MG63 (cell line): ENCODE results near the gene CDH23. TPM values are rescaled to one million over a fixed set of nuclear protein-coding genes. Genes with fewer than 3 reads are reported as not detected.

ENCODE experiments used
- DNase-seq: peaks from one replicate; pipeline ENCODE4 v3.0.0-alpha.2; 2020
- H3K27me3 ChIP-seq: fragments of 250-450 bp; sonication (Bioruptor Pico); 2 replicates; pipeline ENCODE4 v1.5.1; 2020; ENCODE audit warnings: mild to moderate bottlenecking, moderate library complexity
- H3K36me3 ChIP-seq: fragments of 250-450 bp; sonication (Bioruptor Pico); 2 replicates; pipeline ENCODE4 v1.5.1; 2020; ENCODE audit warnings: mild to moderate bottlenecking, moderate library complexity
- H3K4me3 ChIP-seq: fragments of 250-450 bp; sonication (Bioruptor Pico); 2 replicates; pipeline ENCODE4 v1.5.1; 2020; ENCODE audit warnings: mild to moderate bottlenecking, moderate library complexity
- H3K9me3 ChIP-seq: fragments of 250-450 bp; sonication (Bioruptor Pico); 2 replicates; pipeline ENCODE4 v1.5.1; 2020; ENCODE audit warnings: mild to moderate bottlenecking, moderate library complexity
- total RNA-seq: library from RNA; depleted of rRNA; stranded (reverse); fragments of >200 nt; shearing (Covaris generic); gene quantifications from 2 replicates; pipeline ENCODE4 v1.2.3, GENCODE V29; 2014; ENCODE audit warnings: low replicate concordance

The CDH23 gene
- total RNA-seq, 1 experiment from 2014 or later, result 0.07 TPM

DNA sequence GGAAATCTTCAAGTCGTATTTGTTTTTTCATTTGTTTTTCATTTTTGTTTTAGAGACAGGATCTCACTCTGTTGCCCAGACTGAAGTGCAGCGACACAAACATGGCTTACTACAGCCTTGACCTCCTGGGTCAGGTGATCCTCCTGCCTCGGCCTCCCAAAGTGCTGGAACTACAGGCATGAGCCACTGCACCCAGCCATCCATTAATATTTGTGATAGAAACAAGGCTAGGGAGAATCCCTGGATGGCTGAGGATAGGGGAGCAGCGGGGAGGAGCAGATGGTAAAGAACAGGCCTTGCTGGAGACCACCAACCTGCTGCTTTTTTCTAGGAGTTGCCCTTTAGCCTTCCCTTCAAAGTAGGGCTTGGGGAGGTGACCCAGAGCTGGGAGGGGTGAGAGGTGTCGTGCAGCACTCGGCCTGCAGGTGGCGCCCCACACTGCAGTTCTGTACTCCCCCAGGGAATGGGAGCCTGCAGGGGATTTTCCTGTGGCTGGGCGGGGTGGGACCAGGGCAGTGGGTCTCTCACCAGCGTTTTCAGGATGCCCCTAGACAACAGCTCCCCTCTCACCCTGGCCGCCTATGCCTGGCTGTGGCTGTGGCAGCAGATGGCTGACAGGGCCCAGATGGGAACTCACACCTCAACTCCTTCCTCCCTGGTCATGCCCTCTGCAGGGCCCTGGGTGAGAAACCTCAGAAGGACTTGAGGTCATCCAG is 12.6 kb upstream of the CDH23 start:
- Histone ChIP-seq H3K4me3 (no peak overlapping the region), H3K27me3 (no peaks in the 10 kb centered on the region; the same call in 1 of the 2 replicates), H3K36me3 (no peaks in the 10 kb centered on the region), H3K9me3 (no peaks in the 10 kb centered on the region)
- DNase-seq, result peak; percentile 45

- DNase-seq, result no peak
- H3K27me3 ChIP-seq, result peaks cover 3% of the 10 kb centered on the region
- no peaks in the 10 kb centered on the region for H3K9me3 ChIP-seq
- no peaks in the 10 kb centered on the region for H3K36me3 ChIP-seq
- no peak overlapping the region for H3K4me3 ChIP-seq
These were observed 8.5 kb upstream of the CDH23 start for GRCh38 chr10:71388171-71388570.

GRCh38 chr10:71388583-71389310 is 8.0 kb upstream of the CDH23 start:
- no peak for DNase-seq
- peaks cover 3% of the 10 kb centered on the region for H3K27me3 ChIP-seq

DNA sequence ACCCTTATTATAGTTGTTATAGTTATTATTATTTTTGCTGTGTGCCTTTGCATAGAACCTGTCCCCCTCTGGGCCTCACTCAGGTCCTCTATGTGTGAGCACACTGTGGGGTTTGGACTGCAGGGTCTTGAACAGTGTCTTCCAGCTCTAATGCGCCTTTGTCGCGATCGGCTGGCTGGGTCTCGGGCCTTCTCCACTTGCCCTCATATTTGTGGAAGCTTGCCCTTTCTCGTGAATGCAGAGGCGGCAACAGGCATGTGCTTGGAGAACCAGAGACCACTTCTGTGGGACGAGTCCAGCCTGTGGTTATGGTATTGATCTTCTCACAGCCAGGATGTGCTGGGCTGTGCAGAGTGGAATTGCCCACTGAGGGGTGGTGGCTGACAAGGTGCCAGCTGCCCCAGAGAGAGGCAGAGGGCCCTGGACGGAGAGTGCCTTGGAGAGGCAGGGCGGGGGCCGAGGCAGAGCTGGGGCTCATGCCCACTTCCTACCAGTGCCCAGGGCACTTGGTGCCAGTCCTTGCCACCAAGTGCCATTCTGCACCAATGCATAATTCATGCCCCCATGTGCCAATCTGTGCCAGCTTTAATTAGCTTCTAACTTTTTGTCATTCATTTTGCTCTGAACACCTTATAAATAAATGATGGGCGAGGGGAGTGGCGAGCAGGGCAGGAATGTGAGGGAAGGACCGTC is 6.8 kb upstream of the CDH23 start:
- no peak for DNase-seq
- H3K27me3 ChIP-seq, result peaks cover 3% of the 10 kb centered on the region

More at GRCh38 chr10:71388583-71389310, 8.0 kb upstream of the CDH23 start:
- Histone ChIP-seq H3K9me3 (no peaks in the 10 kb centered on the region), H3K36me3 (no peaks in the 10 kb centered on the region), H3K4me3 (no peak overlapping the region)

DNA sequence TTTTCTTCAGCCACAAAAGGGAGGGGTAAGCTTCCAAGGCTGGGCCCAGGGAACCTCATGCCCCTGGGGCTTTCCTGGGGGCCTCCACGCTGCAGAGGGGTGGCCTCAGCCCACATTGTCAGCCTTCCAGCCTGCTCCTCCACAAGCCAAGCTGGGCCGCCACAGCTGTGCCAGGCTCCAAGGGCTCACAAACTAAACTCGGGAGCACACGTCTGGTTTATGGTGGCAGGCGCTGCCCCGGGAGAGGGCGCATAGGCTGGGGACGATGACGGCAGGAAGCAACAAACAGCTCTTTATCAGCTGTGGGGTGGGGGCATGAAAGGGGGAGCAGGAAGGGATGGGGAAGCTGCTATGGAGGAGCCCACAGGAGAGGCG is 6.3 kb upstream of the CDH23 start:
- Histone ChIP-seq H3K4me3 (no peak overlapping the region), H3K9me3 (no peaks in the 10 kb centered on the region), H3K27me3 (peaks cover 3% of the 10 kb centered on the region), H3K36me3 (no peaks in the 10 kb centered on the region)
- DNase-seq, result no peak

More for the DNA sequence above, 6.8 kb upstream of the CDH23 start:
- no peaks in the 10 kb centered on the region for H3K9me3 ChIP-seq
- H3K4me3 ChIP-seq, result no peak overlapping the region
- no peaks in the 10 kb centered on the region for H3K36me3 ChIP-seq

DNA sequence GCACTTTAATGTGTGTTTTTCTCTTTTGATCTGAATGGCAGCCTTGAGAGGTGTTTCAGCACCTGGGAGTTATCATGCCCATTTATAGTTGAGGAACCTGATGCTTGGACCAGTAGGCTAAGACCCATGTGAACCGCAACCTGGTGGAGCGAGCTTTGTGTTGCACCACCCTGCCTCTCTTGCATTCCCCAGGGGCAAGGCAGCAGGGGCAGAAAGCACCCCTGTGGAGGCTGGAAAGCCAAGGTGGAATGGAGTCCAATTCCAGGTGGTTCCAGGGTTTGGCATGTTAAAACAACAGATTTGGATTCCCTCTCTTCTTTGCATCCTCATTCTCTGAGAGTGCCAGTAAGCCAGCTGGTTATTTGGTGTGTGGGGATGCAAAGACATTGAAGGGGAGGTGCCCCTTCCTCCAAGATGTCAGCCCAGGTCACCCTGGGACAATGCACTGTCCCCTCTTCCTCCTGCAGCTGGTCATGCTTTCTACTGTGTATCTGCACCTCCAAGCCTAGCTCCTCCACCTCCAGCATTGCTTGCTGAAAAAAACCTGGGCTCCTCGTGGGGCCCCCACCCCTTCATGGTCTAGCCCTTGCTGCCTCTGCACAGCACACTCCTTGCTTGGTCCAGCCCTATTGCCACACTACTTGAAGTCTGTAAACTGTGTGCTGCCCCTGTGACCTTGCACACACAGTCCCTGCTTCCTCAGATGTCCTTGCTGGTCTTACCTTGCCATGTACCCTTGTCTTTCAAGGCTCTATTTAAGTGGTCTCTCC is 5.6 kb upstream of the CDH23 start:
- no peaks in the 10 kb centered on the region for H3K36me3 ChIP-seq
- H3K9me3 ChIP-seq, result no peaks in the 10 kb centered on the region
- H3K27me3 ChIP-seq, result peaks cover 6% of the 10 kb centered on the region
- no peak for DNase-seq
- no peak overlapping the region for H3K4me3 ChIP-seq

- peaks cover 7% of the 10 kb centered on the region for H3K27me3 ChIP-seq
- no peaks in the 10 kb centered on the region for H3K9me3 ChIP-seq
- H3K4me3 ChIP-seq, result no peak overlapping the region
- H3K36me3 ChIP-seq, result no peaks in the 10 kb centered on the region
- no peak for DNase-seq
These were observed 5.0 kb upstream of the CDH23 start for GRCh38 chr10:71391701-71392100.

GRCh38 chr10:71392292-71392691 is 4.4 kb upstream of the CDH23 start:
- H3K9me3 ChIP-seq, result no peaks in the 10 kb centered on the region
- peaks cover 8% of the 10 kb centered on the region for H3K27me3 ChIP-seq
- H3K4me3 ChIP-seq, result no peak overlapping the region
- H3K36me3 ChIP-seq, result no peaks in the 10 kb centered on the region
- DNase-seq, result no peak

GRCh38 chr10:71392791-71393781 is 3.6 kb upstream of the CDH23 start:
- Histone ChIP-seq H3K27me3 (peaks cover 16% of the 10 kb centered on the region), H3K4me3 (no peak overlapping the region), H3K9me3 (no peaks in the 10 kb centered on the region), H3K36me3 (no peaks in the 10 kb centered on the region)
- no peak for DNase-seq

DNA sequence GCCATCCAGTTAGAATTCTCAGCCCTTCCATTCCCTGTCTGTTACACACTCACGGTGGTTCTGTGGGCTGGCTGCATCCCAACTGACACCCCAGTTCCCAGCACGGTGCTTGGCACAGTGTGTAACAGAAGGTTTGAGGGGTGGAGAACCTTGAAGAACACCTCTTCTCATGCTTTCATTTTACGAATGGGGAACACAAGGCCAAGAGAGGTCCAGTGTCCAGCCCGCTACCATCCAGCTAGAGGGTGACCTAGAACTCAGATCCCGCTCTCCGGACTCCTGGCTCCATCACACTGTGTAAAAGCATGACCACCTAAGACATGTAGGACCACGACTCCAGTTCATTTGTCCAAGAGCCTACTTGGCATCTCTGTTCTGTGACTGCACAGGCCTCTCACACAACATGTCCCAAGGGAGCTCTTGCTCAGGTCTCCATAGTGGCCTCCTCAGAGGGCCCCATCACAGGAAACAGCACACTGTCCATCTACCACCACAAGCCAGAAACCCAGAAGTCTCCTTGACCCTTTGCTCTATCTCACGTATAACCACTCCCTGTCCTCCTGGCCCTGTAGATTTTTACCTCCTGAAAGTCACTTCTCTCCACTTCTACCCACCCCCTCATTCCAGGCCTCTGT is 2.8 kb upstream of the CDH23 start:
- no peaks in the 10 kb centered on the region for H3K9me3 ChIP-seq
- no peak overlapping the region for H3K4me3 ChIP-seq
- H3K36me3 ChIP-seq, result no peaks in the 10 kb centered on the region
- no peak for DNase-seq
- peaks cover 25% of the 10 kb centered on the region for H3K27me3 ChIP-seq

- Histone ChIP-seq H3K9me3 (no peaks in the 10 kb centered on the region), H3K4me3 (no peak overlapping the region), H3K27me3 (peaks cover 28% of the 10 kb centered on the region), H3K36me3 (no peaks in the 10 kb centered on the region)
- DNase-seq, result no peak
These were observed 1.7 kb upstream of the CDH23 start for GRCh38 chr10:71394926-71395562.

DNA sequence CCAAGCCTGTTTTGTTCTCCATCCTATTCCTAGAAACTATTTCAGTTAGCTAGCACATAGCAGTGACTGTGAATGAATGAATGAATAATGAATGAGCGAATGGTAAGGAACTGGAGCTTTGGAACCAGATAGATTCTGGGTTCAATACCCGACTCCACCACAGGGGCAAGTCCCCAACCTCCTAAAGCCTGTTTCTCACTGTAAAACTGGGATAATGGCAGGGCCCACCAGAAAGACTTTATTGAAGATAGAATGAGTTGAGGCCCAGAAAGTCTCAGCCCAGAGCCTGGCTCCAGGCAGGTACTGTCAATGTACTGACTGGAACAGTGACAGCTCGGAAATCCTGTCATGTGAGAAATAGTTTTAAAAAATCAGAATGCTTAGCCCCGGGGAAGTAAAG is 1.1 kb upstream of the CDH23 start:
- Histone ChIP-seq H3K4me3 (no peak overlapping the region), H3K9me3 (no peaks in the 10 kb centered on the region), H3K36me3 (no peaks in the 10 kb centered on the region), H3K27me3 (peaks cover 28% of the 10 kb centered on the region)
- DNase-seq, result no peak

GRCh38 chr10:71396084-71396710 is 523 bp upstream of the CDH23 start:
- H3K36me3 ChIP-seq, result no peaks in the 10 kb centered on the region
- peaks cover 28% of the 10 kb centered on the region for H3K27me3 ChIP-seq
- no peaks in the 10 kb centered on the region for H3K9me3 ChIP-seq
- no peak for DNase-seq
- no peak overlapping the region for H3K4me3 ChIP-seq

DNA sequence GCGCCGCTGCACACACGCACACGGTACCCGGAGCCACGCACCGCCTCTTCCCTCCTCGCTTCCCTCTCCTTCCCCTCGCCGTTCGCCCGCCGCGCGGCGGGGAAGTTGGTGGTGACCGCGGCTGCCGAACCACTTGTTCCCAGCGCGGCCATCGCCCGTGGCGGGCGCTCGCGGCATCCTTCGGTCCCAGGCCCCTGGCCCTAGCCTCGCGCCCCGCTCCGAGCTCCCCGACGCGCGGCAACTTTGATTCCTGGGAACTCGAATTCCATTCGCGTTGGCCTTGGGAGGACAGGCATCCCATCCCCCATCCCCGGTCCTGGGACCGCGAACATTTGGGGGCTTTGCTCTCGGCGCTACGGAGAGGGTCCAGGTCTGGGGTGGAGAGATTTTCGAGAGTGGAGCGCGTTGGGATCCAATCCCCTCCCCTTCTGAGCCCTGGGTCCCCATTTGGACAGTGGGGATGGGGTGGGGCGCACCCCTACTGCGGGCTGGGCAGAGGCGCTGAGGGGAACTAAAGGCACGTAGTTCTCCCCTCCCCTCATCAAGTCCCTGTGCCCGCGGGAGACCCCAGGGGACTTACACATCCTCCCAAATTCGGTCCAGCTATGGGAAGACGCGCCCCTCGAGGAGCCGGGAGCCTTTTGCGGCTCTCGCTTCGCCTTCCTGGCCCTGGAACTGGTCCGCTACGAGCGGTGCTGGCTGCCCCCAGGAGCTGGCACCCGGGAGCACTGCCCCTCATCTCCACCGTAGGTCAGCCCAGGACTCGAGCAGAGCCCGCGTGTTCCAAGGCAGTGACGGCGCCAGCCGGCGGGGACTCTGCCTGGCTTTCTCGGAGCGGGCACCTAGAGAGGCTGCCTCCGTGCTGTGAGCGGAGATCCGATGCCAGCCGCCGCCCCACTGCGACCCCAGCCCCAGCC is 834 bp downstream of the CDH23 start:
- Histone ChIP-seq H3K9me3 (no peaks in the 10 kb centered on the region), H3K27me3 (peaks cover 25% of the 10 kb centered on the region), H3K4me3 (peak overlapping the region; percentile 30), H3K36me3 (no peaks in the 10 kb centered on the region)
- no peak for DNase-seq
